A673 (cell line): ENCODE measurements around the gene FAM181B. TPM values are rescaled to one million over a fixed set of nuclear protein-coding genes. Genes with fewer than 3 reads are reported as not detected.

Experiments
- BruUV-seq: library from RNA; stranded (reverse); fragments of 400-500 nt; replicated peaks from 2 replicates; lab custom pipeline; 2021; lab: Mats Ljungman, UMichigan
- CTCF ChIA-PET: fragments of 300-600 bp; sonication (Branson Sonifier 250); formaldehyde crosslinking; loops from one replicate; lab custom pipeline; 2022; ENCODE audit warnings: antibody characterized with exemption; lab: Charles Lee
- POLR2A ChIA-PET: fragments of 300-600 bp; sonication (Branson Sonifier 250); formaldehyde crosslinking; loops from one replicate; lab custom pipeline; 2022; ENCODE audit warnings: antibody characterized with exemption; ENCODE audit not compliant: low non-redundant PET; lab: Charles Lee
- DNase-seq: peaks from one replicate; pipeline ENCODE4 v3.0.0-alpha.2; 2015; ENCODE audit warnings: low spot score
- H3K27ac ChIP-seq: fragments of 200-600 bp; sonication (generic); 2 replicates; pipeline ENCODE4 v1.5.1; 2016; ENCODE audit warnings: mixed run types, low read depth, mild to moderate bottlenecking, mixed read lengths, antibody characterized with exemption, low read length; ENCODE audit not compliant: poor library complexity, severe bottlenecking
- H3K27me3 ChIP-seq: fragments of 200-600 bp; sonication (generic); replicated peaks from 2 replicates; pipeline ENCODE4 v1.6.1; 2017; ENCODE audit warnings: mixed run types, low read depth, mild to moderate bottlenecking, mixed read lengths, antibody characterized with exemption, low read length; ENCODE audit not compliant: insufficient read depth, poor library complexity
- H3K36me3 ChIP-seq: fragments of 200-600 bp; sonication (generic); 2 replicates; pipeline ENCODE4 v1.6.1; 2016; ENCODE audit warnings: mixed run types, mild to moderate bottlenecking, mixed read lengths, antibody characterized with exemption, low read length; ENCODE audit not compliant: insufficient read depth, poor library complexity, severe bottlenecking
- H3K4me1 ChIP-seq: fragments of 200-600 bp; sonication (generic); 2 replicates; pipeline ENCODE4 v1.6.1; 2017; ENCODE audit warnings: mixed run types, mild to moderate bottlenecking, mixed read lengths, antibody characterized with exemption, low read length; ENCODE audit not compliant: insufficient read depth, poor library complexity, severe bottlenecking
- H3K4me3 ChIP-seq: fragments of 200-600 bp; sonication (generic); 2 replicates; pipeline ENCODE4 v1.5.1; 2016; ENCODE audit warnings: low read depth, mixed run types, mild to moderate bottlenecking, mixed read lengths, low read length; ENCODE audit not compliant: poor library complexity, severe bottlenecking
- H3K9me3 ChIP-seq: fragments of 200-600 bp; sonication (generic); 2 replicates; pipeline ENCODE4 v1.6.1; 2016; ENCODE audit warnings: mixed run types, low read depth, mild to moderate bottlenecking, mixed read lengths, antibody characterized with exemption, low read length; ENCODE audit not compliant: poor library complexity, severe bottlenecking
- EZH2 ChIP-seq: fragments of 200-600 bp; sonication (generic); IDR thresholded peaks from 2 replicates; pipeline ENCODE4 v1.6.1; 2017; ENCODE audit warnings: borderline replicate concordance, low read depth, mild to moderate bottlenecking, mixed read lengths, antibody characterized with exemption, low read length; ENCODE audit not compliant: poor library complexity, severe bottlenecking
- intact Hi-C: fragments of 100-400 bp; cut with micrococcal nuclease; formaldehyde crosslinking; loops from one replicate; pipeline ENCODE4 v1.10.0; 2022; ENCODE audit not compliant: unreplicated experiment
- total RNA-seq: library from RNA; stranded (reverse); gene quantifications from 2 replicates; pipeline ENCODE4 v1.2.3, GENCODE V29; 2021
- TF ChIP-seq, protein P1 (sequence below): fragments of 300-800, 200-600 bp; sonication (generic); conservative IDR thresholded peaks from 2 replicates; pipeline ENCODE4 v1.5.1; 2017; ENCODE audit warnings: low read depth, mild to moderate bottlenecking, antibody characterized with exemption, low read length, moderate library complexity, mixed read lengths

The FAM181B gene
- total RNA-seq, 1 experiment from 2014 or later, result not detected

DNA sequence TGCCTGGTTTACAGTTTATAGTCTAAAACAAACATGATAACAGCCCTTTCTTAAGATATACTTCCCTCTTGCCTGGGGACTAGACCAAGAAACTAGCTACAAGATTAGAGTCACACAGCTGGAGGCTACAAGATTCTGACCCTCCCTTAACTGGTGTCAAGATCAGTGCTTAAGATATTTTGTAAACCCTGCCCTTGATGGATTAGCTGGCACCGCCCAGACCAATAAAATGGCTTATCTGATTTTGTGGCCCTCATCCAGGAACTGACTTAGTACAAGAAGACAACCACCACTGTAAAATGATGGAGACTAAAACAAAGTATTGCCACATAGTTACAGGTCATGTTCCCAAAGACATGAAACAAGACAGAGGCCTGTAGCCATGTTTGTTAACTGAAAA is 53.4 kb downstream of the FAM181B start:
- Histone ChIP-seq H3K36me3 (no peaks in the 10 kb centered on the region), H3K9me3 (peaks cover 5% of the 10 kb centered on the region), H3K27ac (no peak overlapping the region), H3K4me1 (no peaks in the 10 kb centered on the region), H3K27me3 (no peaks in the 10 kb centered on the region), H3K4me3 (no peak overlapping the region)
- TF ChIP-seq, protein P1, sequence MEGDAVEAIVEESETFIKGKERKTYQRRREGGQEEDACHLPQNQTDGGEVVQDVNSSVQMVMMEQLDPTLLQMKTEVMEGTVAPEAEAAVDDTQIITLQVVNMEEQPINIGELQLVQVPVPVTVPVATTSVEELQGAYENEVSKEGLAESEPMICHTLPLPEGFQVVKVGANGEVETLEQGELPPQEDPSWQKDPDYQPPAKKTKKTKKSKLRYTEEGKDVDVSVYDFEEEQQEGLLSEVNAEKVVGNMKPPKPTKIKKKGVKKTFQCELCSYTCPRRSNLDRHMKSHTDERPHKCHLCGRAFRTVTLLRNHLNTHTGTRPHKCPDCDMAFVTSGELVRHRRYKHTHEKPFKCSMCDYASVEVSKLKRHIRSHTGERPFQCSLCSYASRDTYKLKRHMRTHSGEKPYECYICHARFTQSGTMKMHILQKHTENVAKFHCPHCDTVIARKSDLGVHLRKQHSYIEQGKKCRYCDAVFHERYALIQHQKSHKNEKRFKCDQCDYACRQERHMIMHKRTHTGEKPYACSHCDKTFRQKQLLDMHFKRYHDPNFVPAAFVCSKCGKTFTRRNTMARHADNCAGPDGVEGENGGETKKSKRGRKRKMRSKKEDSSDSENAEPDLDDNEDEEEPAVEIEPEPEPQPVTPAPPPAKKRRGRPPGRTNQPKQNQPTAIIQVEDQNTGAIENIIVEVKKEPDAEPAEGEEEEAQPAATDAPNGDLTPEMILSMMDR, result no peak
- no peak for TF ChIP-seq EZH2
- intact Hi-C loops, result no loop called here
- ChIA-PET CTCF (no interaction called here), POLR2A (no interaction called here)
- BruUV-seq, result no TSS peak
- DNase-seq, result peak; percentile 17

Other genes with a start within 250 kb of the FAM181B start
- 25.1 and 28.8 TPM in 2 replicates for gene PRCP, start 166.6 kb upstream of the FAM181B start, total RNA-seq
- 32.1 and 41.5 TPM in 2 replicates for gene DDIAS, start 167.9 kb upstream of the FAM181B start, total RNA-seq